Gastrocnemius medialis (tissue), 4 donors: ENCODE data around the gene VTI1A. TPM values are rescaled to one million over a fixed set of nuclear protein-coding genes. Genes with fewer than 3 reads are reported as not detected.

Source experiments
- ATAC-seq, 2 donors: fragments of 150-250 bp; one replicate each; pipeline ENCODE4 v1.9.1; 2016
- DNase-seq, 2 donors: peaks; one replicate each; pipeline ENCODE4 v3.0.0-alpha.2; 2019
- H3K27ac ChIP-seq, 4 donors: fragments of 200-600 bp; sonication (generic); 1 replicate in 1 of 4; 2 replicates in 3 of 4; pipeline ENCODE4 v1.5.1; 2016 to 2018; ENCODE audit warnings: mild to moderate bottlenecking in 2 of 4, moderate library complexity in 1 of 4
- H3K27me3 ChIP-seq, 3 donors: fragments of 200-600 bp; sonication (generic) in 2 of 3; 1 replicate in 1 of 3; 2 replicates in 2 of 3; pipeline versions ENCODE4 v1.5.1 to v1.6.0; 2016 to 2019; ENCODE audit warnings: mild to moderate bottlenecking in 1 of 3, moderate library complexity in 1 of 3
- H3K36me3 ChIP-seq, 2 donors: fragments of 200-600 bp; sonication (generic) in 1 of 2; one replicate each; pipeline ENCODE4 v1.5.1; 2017 to 2018
- H3K4me1 ChIP-seq, 2 donors: fragments of 200-600 bp; sonication (generic) in 1 of 2; one replicate each; pipeline ENCODE4 v1.5.1; 2016 to 2017; ENCODE audit warnings: mild to moderate bottlenecking in 2 of 2
- H3K4me3 ChIP-seq, 4 donors: fragments of 200-600 bp; sonication (generic) in 3 of 4; 1 replicate in 1 of 4; 2 replicates in 3 of 4; pipeline ENCODE4 v1.5.1; 2016 to 2019; ENCODE audit warnings: mild to moderate bottlenecking in 2 of 4
- H3K9me3 ChIP-seq, 3 donors: fragments of 200-600 bp; sonication (generic) in 2 of 3; 1 replicate in 1 of 3; 2 replicates in 2 of 3; pipeline ENCODE4 v1.5.1; 2016 to 2019
- POLR2A ChIP-seq, 2 donors: fragments of 450-650 bp; IDR thresholded peaks; one replicate each; pipeline ENCODE4 v1.6.1; 2017; ENCODE audit warnings: antibody characterized with exemption in 2 of 2, mild to moderate bottlenecking in 2 of 2, moderate library complexity in 2 of 2
- in situ Hi-C, 4 donors: fragments of 200-750 bp; cut with MboI; loops; one replicate each; pipeline versions ENCODE4 v1.15.0 to v1.8.0; 2017; ENCODE audit warnings: low sequenced_read_pairs in 4 of 4
- intact Hi-C: fragments of 100-400 bp; cut with DNase I; formaldehyde crosslinking; loops from one replicate; pipeline ENCODE4 v1.15.1; 2023; ENCODE audit warnings: low total_unique reads
- total RNA-seq, 4 donors: library from RNA; depleted of rRNA; stranded (reverse); fragments of >200 nt; gene quantifications; one replicate each; pipeline versions ENCODE4 v1.1.0 to v1.2.3, GENCODE V29; 2016
- TF ChIP-seq, protein P1 (sequence below), 5 experiments: fragments of 450-650 bp in 3 of 5; fragments of 200-600 bp in 2 of 5; sonication (generic) in 2 of 5; IDR thresholded peaks in 4 of 5; conservative IDR thresholded peaks in 1 of 5; 1 replicate in 4 of 5; 2 replicates in 1 of 5; pipeline ENCODE4 v1.5.1; 2016 to 2019; ENCODE audit warnings: antibody characterized with exemption in 5 of 5, mild to moderate bottlenecking in 3 of 5, moderate library complexity in 3 of 5

Gene VTI1A
- total RNA-seq, 4 donors from 2014 or later: 26.5 to 51.2 (median 30.6) TPM

DNA sequence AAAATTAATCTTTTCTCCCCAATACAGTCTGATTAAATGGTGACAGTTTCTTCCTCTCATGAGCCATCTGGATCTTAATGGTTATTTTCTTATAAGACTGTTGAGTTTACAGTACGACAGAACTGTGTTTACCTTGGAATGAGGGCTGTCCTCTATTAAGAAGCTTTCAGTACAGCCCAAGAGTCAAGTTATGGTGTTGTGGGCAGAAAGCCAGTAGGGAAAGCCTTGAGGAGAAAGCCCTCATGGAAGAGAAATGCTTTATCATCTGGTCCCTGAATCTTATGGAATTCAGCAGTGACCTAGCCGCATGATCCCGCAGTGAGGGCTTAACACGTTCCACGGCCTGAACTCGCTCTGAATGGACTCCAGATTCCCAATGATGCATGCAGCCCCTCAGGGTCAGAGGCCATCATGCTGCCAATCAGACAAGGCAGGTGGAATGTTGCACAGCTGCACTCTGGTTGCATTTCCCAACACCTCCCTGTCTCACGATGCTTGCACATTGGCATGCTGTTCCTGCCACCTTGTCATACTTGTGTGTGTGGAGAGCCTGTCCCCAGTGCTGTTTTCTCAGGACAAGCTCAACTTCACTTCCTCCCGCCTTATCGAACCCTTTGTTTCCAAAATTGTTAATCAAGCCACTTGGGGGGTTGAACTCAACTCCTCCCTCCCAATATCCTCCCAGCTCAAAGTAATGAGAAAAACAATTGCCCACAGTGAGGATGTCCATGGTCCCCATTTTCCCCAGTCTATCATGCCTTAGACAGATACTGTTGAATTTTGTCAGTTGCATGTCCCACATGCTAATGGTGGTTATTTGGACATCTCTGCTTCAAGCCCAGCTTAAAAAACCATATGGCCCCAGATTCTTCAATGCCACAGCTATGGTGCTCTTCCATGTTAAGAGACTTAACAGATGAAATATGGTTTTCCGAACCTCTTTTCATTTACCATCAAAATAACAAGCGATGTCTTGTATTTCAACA, 291.9 kb downstream of the VTI1A start:
- Histone ChIP-seq H3K4me1 (peaks cover 0 to 8% of the 10 kb centered on the region in 2 donors), H3K4me3 (no peak overlapping the region), H3K27ac (no peak overlapping the region), H3K36me3 (no peaks in the 10 kb centered on the region), H3K9me3 (no peaks in the 10 kb centered on the region), H3K27me3 (no peaks in the 10 kb centered on the region)
- intact Hi-C loops: no loop called here
- ATAC-seq: no peak
- no peak for DNase-seq
- TF ChIP-seq POLR2A (IDR thresholded peaks at IDR 0.05): no peak
- TF ChIP-seq, protein P1, sequence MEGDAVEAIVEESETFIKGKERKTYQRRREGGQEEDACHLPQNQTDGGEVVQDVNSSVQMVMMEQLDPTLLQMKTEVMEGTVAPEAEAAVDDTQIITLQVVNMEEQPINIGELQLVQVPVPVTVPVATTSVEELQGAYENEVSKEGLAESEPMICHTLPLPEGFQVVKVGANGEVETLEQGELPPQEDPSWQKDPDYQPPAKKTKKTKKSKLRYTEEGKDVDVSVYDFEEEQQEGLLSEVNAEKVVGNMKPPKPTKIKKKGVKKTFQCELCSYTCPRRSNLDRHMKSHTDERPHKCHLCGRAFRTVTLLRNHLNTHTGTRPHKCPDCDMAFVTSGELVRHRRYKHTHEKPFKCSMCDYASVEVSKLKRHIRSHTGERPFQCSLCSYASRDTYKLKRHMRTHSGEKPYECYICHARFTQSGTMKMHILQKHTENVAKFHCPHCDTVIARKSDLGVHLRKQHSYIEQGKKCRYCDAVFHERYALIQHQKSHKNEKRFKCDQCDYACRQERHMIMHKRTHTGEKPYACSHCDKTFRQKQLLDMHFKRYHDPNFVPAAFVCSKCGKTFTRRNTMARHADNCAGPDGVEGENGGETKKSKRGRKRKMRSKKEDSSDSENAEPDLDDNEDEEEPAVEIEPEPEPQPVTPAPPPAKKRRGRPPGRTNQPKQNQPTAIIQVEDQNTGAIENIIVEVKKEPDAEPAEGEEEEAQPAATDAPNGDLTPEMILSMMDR (IDR thresholded peaks at IDR 0.05 in 4 of 5, conservative IDR thresholded peaks at IDR 0.05 in 1 of 5): no peak
- in situ Hi-C loops: loop anchor here in 1 of 4 donors (25.0 kb wide), 1 partner anchor 373 kb away; no protein-coding TSS in a partner anchor

DNA sequence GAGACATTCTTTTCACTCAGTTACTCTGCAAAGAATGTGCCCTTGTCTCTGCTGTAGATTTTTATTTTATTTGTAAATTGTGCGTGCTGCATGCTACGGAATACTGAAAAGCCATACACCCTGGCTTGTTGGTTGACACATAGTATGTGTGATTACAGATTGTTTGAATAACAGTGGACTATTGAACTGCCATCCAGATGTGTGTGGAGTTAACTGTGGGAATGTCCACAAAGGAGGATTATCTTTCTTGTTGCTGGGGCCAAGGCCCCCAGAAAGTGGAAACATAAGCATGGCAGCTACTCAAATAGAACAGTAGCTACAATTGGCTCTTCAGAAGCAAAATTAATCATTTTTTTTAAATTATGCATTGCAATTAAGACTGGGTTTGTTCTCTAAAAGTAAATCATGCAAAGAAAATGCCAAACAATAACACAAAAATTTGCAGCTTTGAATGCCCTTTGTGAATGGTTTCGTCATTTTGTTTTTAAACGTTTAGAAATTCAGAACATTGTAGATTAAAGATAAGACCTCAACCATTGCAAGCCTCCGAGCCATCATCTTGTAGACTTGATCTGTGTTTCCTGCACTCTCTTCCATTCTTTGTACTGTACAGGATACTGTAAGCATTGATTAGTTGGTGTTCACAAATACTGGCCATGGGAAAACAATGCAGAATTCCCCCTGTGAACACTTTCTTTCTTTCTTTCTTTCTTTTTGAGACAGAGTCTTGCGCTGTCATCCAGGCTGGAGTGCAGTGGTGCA, 292.8 kb downstream of the VTI1A start:
- TF ChIP-seq POLR2A (IDR thresholded peaks at IDR 0.05): no peak
- TF ChIP-seq, protein P1 (IDR thresholded peaks at IDR 0.05 in 4 of 5, conservative IDR thresholded peaks at IDR 0.05 in 1 of 5): no peak
- H3K9me3 ChIP-seq: no peaks in the 10 kb centered on the region
- no peak overlapping the region for H3K4me3 ChIP-seq
- intact Hi-C loops (no loop called here), in situ Hi-C loops (loop anchor here in 1 of 4 donors (25.0 kb wide), 1 partner anchor 373 kb away; no protein-coding TSS in a partner anchor)
- DNase-seq (no peak), ATAC-seq (no peak)
- H3K4me1 ChIP-seq: peaks cover 0 to 8% of the 10 kb centered on the region in 2 donors
- no peaks in the 10 kb centered on the region for H3K27me3 ChIP-seq
- no peaks in the 10 kb centered on the region for H3K36me3 ChIP-seq
- H3K27ac ChIP-seq: no peak overlapping the region

DNA sequence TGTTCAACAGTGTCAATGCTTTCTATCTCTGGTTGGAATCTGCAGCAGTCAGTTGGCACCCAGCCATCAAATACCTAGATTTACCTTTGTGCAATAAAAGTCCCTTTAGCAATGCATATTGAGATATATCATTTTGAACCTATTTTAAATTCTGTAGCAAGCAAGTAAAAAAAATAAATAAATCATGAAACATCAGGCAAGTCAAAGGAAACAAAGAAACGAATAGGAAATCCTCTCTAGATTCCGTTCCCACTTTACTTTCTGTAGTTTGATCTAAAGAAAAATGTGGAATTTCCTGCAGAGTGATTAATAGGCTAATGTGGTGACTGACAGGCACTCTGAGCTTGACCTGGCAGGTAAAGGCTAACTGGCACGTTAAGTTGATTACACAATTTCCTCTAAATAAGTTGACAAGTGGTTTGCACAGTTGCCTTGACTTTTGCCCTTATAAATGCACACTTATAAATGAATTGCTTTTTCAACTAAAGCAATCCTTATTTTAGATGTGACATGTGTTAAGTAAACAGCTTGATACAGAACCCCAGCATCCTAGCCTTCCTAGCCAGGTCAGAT, 294.9 kb downstream of the VTI1A start:
- ATAC-seq: no peak
- intact Hi-C loops (no loop called here), in situ Hi-C loops (loop anchor here in 1 of 4 donors (25.0 kb wide), 1 partner anchor 370 kb away; no protein-coding TSS in a partner anchor)
- Histone ChIP-seq H3K4me1 (peaks cover 0 to 8% of the 10 kb centered on the region in 2 donors), H3K27ac (no peak overlapping the region), H3K4me3 (no peak overlapping the region), H3K27me3 (no peaks in the 10 kb centered on the region), H3K9me3 (no peaks in the 10 kb centered on the region), H3K36me3 (no peaks in the 10 kb centered on the region)
- no peak for DNase-seq
- no peak for TF ChIP-seq POLR2A (IDR thresholded peaks at IDR 0.05)
- TF ChIP-seq, protein P1 (IDR thresholded peaks at IDR 0.05 in 4 of 5, conservative IDR thresholded peaks at IDR 0.05 in 1 of 5): no peak

DNA sequence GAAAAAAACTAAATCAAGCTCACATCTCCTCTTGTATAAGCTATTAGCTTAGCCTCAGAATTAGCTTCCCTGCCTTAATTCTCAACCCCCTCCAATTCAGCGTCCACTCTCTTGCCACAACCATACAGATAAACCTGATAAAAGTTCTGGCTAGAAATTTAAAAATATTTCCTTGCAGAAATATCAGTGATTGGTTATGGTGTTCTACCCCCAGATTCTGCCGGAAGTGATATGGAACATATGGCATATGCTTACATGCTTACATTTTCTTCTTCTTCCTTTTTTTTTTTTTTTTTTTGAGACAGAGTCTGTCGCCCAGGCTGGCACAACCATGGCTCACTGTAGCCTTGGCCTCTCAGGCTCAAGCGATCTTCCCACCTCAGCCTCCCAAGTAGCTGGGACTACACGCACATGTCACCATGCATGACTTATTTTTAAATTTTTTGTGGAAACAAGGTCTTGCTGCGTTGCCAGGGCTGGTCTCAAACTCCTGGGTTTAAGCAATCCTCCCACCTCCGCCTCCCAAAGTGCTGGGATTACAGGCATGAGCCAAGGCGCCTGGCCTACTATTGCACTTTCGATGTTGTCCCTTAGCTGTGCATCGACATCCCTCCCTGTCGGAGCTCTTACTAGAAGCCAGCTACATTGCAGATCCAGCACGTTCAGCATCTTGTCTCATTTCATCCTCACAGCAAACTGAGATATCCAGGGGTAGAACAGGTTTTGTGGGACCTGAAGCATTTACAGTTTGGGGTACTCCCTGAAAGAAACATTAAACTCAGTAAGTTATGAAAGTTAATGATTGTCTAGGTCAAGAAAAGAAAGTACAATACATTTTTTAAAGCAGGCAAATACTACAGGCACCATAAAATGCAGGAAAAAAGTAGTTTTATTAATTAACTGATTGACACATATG, 297.4 kb downstream of the VTI1A start:
- no peak for DNase-seq
- intact Hi-C loops (no loop called here), in situ Hi-C loops (loop anchor here in 1 of 4 donors (25.0 kb wide), 1 partner anchor 368 kb away; no protein-coding TSS in a partner anchor)
- no peak overlapping the region for H3K4me3 ChIP-seq
- H3K36me3 ChIP-seq: no peaks in the 10 kb centered on the region
- no peak for ATAC-seq
- peaks cover 0 to 8% of the 10 kb centered on the region in 2 donors for H3K4me1 ChIP-seq
- no peak overlapping the region for H3K27ac ChIP-seq
- no peaks in the 10 kb centered on the region for H3K27me3 ChIP-seq
- H3K9me3 ChIP-seq: no peaks in the 10 kb centered on the region
- TF ChIP-seq POLR2A (IDR thresholded peaks at IDR 0.05): no peak
- TF ChIP-seq, protein P1 (IDR thresholded peaks at IDR 0.05 in 4 of 5, conservative IDR thresholded peaks at IDR 0.05 in 1 of 5): no peak
